ENCODE measurements around the gene KRTAP10-1.

KRTAP10-1 gene

DNA sequence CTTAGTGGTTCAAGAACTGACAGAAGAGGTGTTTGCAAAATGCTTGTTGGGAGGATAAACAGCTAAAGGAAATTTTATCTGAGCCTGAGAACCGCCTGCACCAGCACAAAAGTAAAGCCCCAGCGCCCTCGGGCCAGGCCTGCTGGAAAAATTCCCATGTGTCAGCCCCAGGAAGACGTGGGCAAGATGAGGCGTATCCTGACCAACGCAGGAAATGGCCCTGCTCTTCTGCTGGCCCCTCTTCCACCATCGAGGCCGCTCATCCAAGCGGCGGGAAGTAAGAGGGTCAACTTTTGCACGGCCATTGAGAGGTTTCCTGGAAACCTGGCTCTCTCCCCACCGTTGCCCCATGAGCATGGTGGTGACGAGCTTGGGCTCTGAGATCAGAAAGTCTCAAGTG is 45.0 kb downstream of the KRTAP10-1 start:
- TF ChIP-seq, protein P1, sequence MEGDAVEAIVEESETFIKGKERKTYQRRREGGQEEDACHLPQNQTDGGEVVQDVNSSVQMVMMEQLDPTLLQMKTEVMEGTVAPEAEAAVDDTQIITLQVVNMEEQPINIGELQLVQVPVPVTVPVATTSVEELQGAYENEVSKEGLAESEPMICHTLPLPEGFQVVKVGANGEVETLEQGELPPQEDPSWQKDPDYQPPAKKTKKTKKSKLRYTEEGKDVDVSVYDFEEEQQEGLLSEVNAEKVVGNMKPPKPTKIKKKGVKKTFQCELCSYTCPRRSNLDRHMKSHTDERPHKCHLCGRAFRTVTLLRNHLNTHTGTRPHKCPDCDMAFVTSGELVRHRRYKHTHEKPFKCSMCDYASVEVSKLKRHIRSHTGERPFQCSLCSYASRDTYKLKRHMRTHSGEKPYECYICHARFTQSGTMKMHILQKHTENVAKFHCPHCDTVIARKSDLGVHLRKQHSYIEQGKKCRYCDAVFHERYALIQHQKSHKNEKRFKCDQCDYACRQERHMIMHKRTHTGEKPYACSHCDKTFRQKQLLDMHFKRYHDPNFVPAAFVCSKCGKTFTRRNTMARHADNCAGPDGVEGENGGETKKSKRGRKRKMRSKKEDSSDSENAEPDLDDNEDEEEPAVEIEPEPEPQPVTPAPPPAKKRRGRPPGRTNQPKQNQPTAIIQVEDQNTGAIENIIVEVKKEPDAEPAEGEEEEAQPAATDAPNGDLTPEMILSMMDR (IDR thresholded peaks at IDR 0.05; ENCODE audit: borderline replicate concordance, insufficient read depth, low read depth, low read length): no peak
- H3K4me3 ChIP-seq (ENCODE audit: low read depth, low read length): no peak overlapping the region

DNA sequence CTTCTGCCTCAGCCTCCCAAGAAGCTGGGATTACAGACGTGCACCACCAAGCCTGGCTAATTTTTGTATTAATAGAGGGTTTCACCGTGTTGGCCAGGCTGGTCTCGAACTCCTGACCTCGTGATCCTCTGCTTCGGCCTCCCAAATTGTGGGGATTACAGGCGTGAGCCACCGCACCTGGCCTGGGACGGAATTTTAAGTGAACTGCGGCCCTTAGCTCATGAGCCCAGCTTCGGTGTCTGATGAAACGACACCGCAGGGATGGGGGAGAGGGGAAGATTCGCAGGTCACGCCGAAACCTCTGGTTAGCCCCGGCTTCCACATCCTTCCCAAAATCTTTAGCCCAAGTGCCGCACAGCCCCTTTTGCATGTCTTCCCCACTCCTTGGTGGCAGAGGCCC is 45.6 kb downstream of the KRTAP10-1 start:
- TF ChIP-seq, protein P1 (IDR thresholded peaks at IDR 0.05; ENCODE audit: borderline replicate concordance, insufficient read depth, low read depth, low read length): no peak
- H3K4me3 ChIP-seq (ENCODE audit: low read depth, low read length): no peak overlapping the region

DNA sequence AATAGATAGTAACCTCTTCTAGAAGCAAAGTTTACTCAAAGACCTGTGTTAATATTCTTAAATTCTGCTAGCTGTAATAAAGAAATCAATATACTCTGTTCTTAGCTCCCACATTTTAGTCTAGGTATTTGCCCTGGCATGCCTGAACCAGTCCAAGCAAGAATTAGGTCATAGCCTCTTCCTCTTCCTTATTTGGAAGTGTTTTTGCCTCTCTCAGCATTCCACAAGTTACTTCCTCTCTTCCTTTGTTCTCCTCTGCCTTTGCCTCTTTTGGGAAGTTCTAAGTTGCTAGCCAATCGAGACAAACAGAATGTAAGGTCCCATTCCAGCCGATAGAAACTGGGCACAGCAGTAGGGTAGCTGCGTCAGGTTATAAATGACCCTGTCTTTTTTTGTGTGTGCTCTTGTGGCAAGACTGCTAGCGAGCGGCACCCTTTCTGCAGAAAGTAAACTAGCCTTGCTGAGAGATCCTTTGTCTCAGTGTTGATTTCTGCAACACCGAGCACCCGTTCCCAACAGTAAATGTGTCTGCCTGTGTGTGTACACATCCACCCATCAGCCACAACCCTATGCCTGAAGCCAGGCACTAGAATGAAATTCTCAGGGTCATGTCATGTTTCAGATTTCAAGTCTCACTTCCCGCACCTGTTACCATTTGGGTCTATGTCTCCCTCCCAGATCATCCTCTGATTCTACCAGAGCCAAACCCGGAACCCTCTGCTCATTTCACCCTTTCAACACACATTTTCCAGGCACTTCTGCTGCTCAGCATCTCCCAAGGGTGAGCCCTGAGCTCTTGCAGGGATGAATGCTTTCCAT is 47.2 kb downstream of the KRTAP10-1 start:
- no peak overlapping the region for H3K4me3 ChIP-seq (ENCODE audit: low read depth, low read length)
- TF ChIP-seq, protein P1 (IDR thresholded peaks at IDR 0.05; ENCODE audit: borderline replicate concordance, insufficient read depth, low read depth, low read length): no peak

DNA sequence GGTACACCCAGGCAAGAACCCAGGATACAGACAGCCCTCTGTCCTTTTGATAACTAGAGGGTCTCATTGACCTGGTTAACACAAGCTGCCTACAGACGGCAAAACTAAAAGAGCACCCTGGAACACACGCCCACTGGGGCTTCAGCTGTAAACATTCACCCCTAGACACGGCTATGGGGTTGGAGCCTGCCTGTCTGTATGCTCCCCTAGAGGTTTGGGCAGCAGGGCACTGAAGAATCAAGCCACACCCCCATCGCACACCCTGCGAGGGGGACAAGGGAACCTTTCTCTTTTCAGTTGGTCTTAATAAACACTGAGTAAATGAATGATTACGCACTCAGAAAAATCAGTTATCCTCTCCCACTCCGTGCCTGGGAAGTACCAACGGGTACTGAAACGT is 49.2 kb downstream of the KRTAP10-1 start:
- no peak overlapping the region for H3K4me3 ChIP-seq (ENCODE audit: low read depth, low read length)
- TF ChIP-seq, protein P1 (IDR thresholded peaks at IDR 0.05; ENCODE audit: borderline replicate concordance, insufficient read depth, low read depth, low read length): no peak

DNA sequence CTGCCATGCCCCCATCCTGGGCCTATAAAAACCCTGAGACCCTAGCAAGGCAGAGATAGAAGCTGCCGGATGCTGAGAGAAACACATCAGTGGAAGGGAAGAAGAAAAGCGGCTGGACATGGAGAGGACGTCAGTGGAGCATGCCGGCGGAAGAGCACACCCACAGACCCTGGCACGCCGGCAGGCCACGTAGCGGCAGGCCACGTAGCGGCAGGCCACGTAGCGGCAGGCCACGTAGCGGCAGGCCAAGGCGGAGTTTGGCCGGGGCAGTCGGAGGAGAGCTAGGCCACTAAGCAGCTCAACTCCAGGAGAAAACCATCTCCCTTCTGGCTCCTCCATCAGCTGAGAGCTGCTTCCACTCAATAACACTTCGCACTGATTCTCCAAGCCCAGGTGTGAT is 49.6 kb downstream of the KRTAP10-1 start:
- H3K4me3 ChIP-seq (ENCODE audit: low read depth, low read length): no peak overlapping the region
- TF ChIP-seq, protein P1 (IDR thresholded peaks at IDR 0.05; ENCODE audit: borderline replicate concordance, insufficient read depth, low read depth, low read length): no peak

DNA sequence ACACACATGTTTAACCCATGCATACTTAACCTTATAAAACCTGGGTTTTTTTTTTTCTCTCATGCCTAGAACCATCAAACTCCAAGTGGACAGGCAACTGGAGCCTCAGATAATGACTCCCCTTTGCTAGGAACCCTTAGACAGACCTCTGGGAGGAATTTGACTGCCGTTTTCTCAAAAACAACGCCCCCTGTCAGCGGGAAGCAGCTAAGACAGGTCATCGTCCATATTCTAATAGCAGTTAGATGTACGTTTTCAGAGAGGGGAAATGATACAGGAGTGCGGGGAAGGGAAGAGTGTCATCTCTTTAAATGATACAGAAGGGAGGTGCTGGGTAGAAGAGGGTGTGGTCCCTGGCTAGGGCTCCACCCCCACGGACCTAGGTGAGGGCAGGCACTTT is 50.0 kb downstream of the KRTAP10-1 start:
- TF ChIP-seq, protein P1 (IDR thresholded peaks at IDR 0.05; ENCODE audit: borderline replicate concordance, insufficient read depth, low read depth, low read length): no peak
- H3K4me3 ChIP-seq (ENCODE audit: low read depth, low read length): no peak overlapping the region

Data from GM12875 (cell line).